GM12891 (cell line): ENCODE data around the gene TMX2.

Experiments used
- DNase-seq: peaks from one replicate; pipeline ENCODE4 v3.0.0; 2011; ENCODE audit warnings: low spot score; ENCODE audit not compliant: insufficient read length
- FAIRE-seq: peaks from 2 replicates; lab custom pipeline; 2011; peaks lifted over from hg19 to GRCh38; lab: Jason Lieb, UNC
- PAX5 ChIP-seq: IDR thresholded peaks from 2 replicates; pipeline ENCODE4 v1.6.1; 2011; ENCODE audit warnings: low read length, moderate library complexity, mild to moderate bottlenecking; ENCODE audit not compliant: insufficient read depth, severe bottlenecking
- POLR2A ChIP-seq: IDR thresholded peaks from 2 replicates; pipeline ENCODE4 v1.6.1; 2011; ENCODE audit warnings: low read depth, low read length, control low read depth
- POLR2AphosphoS5 ChIP-seq: IDR thresholded peaks from 2 replicates; pipeline ENCODE4 v1.6.1; 2011; ENCODE audit warnings: low read depth, low read length, control low read depth
- POU2F2 ChIP-seq: IDR thresholded peaks from 2 replicates; pipeline ENCODE4 v1.6.1; 2011; ENCODE audit warnings: low read depth, mild to moderate bottlenecking, control low read depth, low read length, moderate library complexity
- SPI1 ChIP-seq: IDR thresholded peaks from 2 replicates; pipeline ENCODE4 v1.6.1; 2011; ENCODE audit warnings: low read depth, low read length, control low read depth
- TAF1 ChIP-seq: IDR thresholded peaks from 2 replicates; pipeline ENCODE4 v1.6.1; 2011; ENCODE audit warnings: low read depth, low read length, control low read depth

TMX2 gene

DNA sequence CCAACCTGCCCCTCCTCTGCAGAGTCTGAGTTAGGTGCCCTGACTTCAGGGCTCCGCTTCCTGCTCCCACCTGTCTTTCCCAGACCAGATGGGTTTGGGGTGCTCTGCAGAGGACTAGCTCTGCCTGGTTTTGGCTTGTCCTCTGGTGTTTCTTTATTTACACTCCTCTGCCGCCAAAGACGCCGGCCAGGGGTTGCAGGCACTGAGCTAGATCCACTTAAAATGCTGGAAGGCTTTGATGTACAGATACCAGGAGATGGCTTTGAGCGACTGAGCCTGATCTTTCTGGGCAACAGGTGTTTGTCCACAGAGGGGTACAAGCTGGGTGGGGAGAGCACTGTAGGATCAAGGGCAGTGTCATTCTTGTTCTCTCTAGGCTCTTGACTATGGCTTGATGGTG lies 32.8 kb downstream of the TMX2 start:
- TF ChIP-seq POLR2AphosphoS5: no peak
- no peak for TF ChIP-seq TAF1
- no peak for TF ChIP-seq SPI1
- no peak for TF ChIP-seq POU2F2
- TF ChIP-seq POLR2A: no peak
- TF ChIP-seq PAX5: no peak
- FAIRE-seq (no peak), DNase-seq (no peak)

DNA sequence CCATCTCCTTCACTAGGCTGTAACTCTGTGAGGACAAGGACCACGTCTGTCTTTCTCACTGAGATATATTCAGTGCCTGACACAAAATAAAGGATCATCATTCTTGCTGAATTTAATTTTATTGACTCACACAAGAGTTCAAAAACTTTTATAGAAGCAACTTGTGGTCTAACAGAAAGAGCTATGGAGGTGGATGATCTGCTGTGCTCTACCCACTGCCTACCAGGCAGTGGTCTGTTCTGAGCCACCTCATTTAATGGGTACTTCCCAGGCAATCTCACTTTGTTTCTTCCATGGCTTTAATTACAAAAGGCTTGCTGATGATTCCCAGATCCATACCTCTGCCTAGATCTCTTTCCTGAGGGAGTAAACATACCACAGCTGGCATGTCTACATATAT lies 34.5 kb downstream of the TMX2 start:
- FAIRE-seq (no peak), DNase-seq (no peak)
- TF ChIP-seq POLR2A: no peak
- TF ChIP-seq TAF1: no peak
- no peak for TF ChIP-seq POLR2AphosphoS5
- no peak for TF ChIP-seq SPI1

DNA sequence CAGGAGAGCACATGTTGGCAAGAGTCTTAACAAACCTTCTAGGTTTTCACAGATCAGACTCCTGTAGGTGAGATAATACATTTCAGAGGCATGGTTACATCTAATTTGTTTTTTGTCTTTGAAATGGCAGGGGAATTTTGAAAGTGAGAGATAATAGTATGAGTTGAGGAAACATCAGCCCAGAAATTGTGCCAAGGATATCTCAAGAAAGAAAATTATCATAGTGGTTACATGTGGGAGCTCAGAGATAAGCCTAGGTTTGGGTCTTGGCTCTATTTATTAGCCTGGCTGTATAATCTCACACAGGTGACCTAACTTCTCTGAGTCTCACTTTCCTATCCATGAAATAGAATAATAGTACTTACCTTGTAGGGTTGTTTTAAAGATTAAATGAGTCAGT lies 38.8 kb downstream of the TMX2 start:
- no peak for DNase-seq
- FAIRE-seq: no peak
- no peak for TF ChIP-seq TAF1
- no peak for TF ChIP-seq POLR2A
- TF ChIP-seq PAX5: no peak
- TF ChIP-seq POU2F2: no peak
- no peak for TF ChIP-seq POLR2AphosphoS5
- no peak for TF ChIP-seq SPI1

DNA sequence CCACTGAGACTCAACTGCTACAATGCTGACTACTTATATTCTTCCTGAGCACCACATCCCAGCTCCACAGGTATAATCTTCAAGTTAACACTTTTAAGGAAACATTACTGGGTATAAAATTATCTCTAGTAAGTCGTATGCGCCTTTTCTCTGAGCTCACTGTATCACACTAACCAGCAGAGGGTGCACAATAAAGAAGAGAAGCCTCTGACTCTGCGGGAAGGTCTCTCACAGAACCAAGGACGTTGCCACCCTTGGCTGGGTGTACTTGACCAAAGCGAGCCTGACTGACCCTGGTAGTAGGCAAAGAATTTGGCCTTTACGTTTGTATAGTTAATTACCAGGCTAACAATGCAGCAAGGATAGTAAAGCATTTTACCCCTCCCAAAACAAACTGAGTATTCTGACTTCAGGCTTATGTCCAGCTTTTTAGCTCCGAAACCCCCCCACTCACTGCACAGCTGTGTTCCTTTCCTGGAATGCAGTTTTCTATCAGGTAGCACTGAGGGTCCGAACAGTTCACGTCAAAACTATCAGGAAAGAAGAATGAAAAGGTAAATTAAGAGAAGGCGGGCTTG lies 39.4 kb downstream of the TMX2 start, which contains the start of gene BTBD18:
Gene BTBD18 (minus strand): TSS at position 144 of the 578 bp plus-strand sequence. CDS start 631 bp downstream, outside the sequence.
- FAIRE-seq (no peak), DNase-seq (no peak)
- TF ChIP-seq POLR2AphosphoS5 (no peak), TAF1 (no peak), POLR2A (no peak), POU2F2 (no peak), SPI1 (no peak), PAX5 (no peak)

DNA sequence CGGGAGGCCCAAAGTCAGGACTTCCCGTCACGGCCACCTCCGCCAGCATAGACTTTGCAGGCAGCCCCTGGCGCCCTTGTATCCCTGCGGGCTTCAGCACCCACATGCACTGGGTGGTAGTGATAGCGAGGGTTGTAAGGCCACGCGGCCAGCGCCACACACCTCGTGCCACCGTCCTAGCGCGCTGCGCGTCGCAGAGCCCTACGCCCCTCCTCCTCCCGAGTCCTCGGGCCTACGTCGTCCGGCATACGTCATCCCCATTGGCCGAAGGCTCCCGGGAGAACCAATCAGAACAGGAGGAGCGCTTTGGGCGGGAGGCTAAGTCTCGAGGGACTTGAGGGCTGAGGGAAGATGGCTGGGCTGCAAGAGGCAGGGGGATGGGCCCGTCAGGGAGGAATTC lies 40.6 kb downstream of the TMX2 start:
- FAIRE-seq (no peak), DNase-seq (no peak)
- TF ChIP-seq POLR2A (no peak), PAX5 (no peak), POU2F2 (no peak), POLR2AphosphoS5 (no peak), SPI1 (no peak), TAF1 (no peak)

DNA sequence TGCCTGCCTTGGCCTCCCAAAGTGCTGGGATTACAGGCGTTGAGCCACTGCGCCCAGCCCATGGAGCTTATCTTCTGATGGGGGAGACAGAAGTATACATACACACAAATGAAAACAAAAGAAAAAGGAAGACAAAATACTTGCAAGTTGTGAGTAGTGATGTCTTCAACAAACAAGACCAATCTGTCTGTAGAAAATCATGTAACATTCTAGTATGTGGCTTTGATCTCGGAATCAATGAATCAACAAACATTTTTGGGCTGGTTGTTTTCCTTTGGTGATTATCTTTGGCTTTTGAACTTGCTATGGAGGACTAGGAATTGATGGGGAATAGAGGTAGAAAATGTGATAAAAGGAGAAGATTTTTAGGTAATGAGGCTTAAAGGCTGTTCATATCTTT lies 45.8 kb downstream of the TMX2 start:
- TF ChIP-seq PAX5 (no peak), POLR2AphosphoS5 (no peak), POLR2A (no peak), POU2F2 (no peak), SPI1 (no peak), TAF1 (no peak)
- DNase-seq (no peak), FAIRE-seq (no peak)

DNA sequence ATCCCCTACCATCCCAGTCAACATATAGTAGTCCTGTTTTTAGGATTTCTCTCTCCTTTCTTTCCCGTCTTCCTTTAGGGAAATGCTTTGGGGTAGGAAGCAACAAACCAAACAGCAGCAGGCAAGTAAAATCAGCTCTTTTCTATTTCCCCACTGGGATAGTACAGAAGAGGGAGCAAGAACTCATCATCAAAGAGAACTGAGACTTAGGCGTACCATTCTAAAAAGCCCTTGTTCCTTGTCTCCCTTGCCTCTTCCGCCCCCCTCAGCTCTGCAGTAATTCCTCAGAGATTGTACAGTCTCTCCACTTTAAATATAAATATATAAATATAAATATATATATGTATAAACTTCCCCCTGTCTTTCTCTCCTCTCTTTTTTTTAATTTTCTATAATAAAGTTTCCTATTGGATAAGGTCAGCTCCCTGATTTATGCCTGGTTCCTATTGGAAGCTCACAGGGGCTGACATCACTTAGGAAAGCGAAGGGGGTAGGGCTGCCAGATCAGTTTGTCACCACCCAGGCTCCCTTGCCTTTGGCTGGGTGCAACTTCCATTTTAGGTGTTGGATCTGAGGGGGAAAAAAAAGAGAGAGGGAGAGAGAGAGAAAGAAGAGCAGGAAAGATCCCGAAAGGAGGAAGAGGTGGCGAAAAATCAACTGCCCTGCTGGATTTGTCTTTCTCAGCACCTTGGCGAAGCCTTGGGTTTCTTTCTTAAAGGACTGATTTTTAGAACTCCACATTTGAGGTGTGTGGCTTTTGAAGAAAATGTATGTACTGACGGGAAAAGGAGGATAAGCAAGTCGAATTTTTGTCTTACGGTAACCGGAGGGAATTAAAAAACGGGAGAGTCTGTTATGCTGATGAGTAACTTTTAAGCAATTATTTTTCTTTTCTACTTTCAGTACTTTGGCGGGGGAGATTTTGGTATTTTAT lies 49.2 kb downstream of the TMX2 start, which contains the start of gene CTNND1:
Gene CTNND1 (plus strand): TSS at position 502 of the 934 bp plus-strand sequence. CDS start 29,677 bp downstream, outside the sequence.
- peak; percentile 49 for DNase-seq
- peak; percentile 39; the same call in 1 of the 2 replicates for TF ChIP-seq POU2F2
- no peak for TF ChIP-seq SPI1
- TF ChIP-seq POLR2A: peak; percentile 84
- peak; percentile 76 for TF ChIP-seq POLR2AphosphoS5
- peak; percentile 82; the same call in 1 of the 2 replicates for TF ChIP-seq TAF1
- TF ChIP-seq PAX5: no peak
- peak; percentile 60 for FAIRE-seq

DNA sequence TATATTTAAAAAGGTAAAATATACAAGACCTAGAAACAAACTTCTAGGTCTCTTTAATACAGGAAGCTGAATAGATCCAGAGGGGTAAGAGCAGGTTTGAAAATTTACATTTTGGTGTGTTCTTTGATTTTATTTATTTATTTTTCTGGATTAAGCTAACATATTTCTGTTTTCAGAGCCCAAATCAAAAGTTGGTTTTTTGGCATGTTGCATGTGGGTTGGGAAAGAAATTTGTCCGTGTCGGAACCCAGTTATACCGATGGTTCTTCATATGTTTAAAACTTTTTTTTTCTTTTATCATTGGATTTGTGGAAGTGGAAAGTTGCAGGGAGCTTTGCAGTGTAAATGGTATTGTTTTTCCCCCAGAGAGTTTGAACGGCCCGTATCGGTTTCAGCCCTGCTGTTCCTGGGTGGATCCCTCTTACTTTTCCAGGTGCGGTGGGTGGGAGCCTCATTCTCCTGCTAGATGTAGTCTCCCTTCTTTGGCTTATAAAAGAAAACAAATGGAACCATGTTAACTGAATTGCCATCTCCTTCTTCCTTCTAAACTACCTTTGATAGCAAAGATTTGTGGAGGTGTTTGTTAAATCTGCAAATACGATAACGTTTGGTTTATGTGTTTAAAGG lies 50.0 kb downstream of the TMX2 start:
- TF ChIP-seq POLR2AphosphoS5: no peak
- no peak for TF ChIP-seq SPI1
- TF ChIP-seq POLR2A: no peak
- TF ChIP-seq PAX5: no peak
- no peak for TF ChIP-seq TAF1
- TF ChIP-seq POU2F2: no peak
- FAIRE-seq (no peak), DNase-seq (no peak)

DNA sequence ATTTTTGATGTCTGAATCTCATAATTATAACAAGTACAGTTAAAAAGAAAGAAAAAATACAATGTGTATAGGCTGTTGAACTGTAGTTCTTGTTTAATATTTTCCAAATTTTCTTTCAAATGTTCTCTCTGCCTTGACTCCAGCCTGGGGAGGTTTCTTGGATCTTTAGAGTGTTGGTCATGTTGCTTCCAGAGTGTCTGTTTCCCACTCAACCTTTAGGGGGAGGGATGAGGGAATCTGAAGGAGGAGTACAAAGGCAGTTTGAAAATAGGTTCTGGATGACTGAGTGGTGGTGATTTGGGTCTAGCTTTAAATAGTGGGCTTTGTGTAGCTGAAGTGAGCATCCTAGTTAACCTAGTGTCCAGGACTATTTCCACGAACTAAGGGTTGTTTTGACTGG lies 51.2 kb downstream of the TMX2 start:
- TF ChIP-seq TAF1: no peak
- TF ChIP-seq PAX5: no peak
- no peak for TF ChIP-seq POU2F2
- TF ChIP-seq POLR2A: no peak
- no peak for TF ChIP-seq POLR2AphosphoS5
- no peak for TF ChIP-seq SPI1
- DNase-seq (no peak), FAIRE-seq (no peak)
